Parietal lobe (tissue), 1 donor: ENCODE results near the gene EDC3. TPM values are rescaled to one million over a fixed set of nuclear protein-coding genes. Genes with fewer than 3 reads are reported as not detected.

ENCODE experiments used
- total RNA-seq: library from RNA; depleted of rRNA; stranded (reverse); fragments of >200 nt; gene quantifications from one replicate; pipeline ENCODE4 v1.2.3, GENCODE V29; 2014

EDC3 gene, protein sequence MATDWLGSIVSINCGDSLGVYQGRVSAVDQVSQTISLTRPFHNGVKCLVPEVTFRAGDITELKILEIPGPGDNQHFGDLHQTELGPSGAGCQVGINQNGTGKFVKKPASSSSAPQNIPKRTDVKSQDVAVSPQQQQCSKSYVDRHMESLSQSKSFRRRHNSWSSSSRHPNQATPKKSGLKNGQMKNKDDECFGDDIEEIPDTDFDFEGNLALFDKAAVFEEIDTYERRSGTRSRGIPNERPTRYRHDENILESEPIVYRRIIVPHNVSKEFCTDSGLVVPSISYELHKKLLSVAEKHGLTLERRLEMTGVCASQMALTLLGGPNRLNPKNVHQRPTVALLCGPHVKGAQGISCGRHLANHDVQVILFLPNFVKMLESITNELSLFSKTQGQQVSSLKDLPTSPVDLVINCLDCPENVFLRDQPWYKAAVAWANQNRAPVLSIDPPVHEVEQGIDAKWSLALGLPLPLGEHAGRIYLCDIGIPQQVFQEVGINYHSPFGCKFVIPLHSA
- 39.8 TPM for total RNA-seq

DNA sequence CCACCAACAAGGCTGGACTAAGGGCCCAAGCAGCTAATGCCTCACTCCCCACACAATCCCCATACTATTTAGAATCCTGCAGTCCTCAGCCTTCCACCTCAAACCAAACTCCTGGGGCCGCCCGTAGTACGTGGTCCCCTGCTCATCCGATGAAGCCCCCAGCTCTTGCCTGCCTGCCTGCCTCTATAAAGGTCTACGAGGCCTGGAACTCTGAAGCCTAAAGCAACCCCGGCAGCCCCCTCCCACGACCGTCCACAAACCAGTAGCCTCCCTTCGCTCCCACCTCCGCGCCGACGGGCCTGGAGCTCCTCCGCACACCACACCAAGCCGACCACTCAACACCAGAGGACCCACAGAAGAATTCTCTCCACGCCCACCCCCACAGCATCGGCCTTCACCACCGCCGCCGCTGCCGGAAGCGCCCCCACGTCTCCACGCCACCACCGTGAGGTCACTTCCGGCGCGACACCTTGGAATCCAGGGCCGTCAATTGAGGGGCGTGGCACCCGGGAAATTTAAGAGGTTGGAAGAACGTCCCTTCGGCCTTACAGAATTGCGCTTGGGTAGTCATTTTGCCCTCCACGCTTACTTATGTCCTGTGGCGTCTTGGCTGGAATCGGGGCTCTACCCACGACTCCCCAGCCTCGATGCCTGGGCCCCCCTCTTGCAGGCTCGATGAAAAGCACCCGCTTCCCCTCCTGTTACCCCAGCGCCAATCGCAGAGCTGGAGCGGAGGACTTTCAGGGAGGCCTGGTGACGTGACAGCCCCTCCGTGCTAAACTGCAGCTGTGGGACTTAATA lies at the start of gene EDC3:
Gene EDC3, minus strand, starts transcription at position 428 of the 801 bp plus-strand sequence. CDS start 20,900 bp downstream, outside the sequence.

GRCh38 chr15:74725225-74725774 lies 29.5 kb upstream of the EDC3 start, which contains the start of gene CYP1A1:
Gene CYP1A1 (minus strand): TSS chr15:74725528. CDS start chr15:74723097, 2,431 bp downstream.

DNA sequence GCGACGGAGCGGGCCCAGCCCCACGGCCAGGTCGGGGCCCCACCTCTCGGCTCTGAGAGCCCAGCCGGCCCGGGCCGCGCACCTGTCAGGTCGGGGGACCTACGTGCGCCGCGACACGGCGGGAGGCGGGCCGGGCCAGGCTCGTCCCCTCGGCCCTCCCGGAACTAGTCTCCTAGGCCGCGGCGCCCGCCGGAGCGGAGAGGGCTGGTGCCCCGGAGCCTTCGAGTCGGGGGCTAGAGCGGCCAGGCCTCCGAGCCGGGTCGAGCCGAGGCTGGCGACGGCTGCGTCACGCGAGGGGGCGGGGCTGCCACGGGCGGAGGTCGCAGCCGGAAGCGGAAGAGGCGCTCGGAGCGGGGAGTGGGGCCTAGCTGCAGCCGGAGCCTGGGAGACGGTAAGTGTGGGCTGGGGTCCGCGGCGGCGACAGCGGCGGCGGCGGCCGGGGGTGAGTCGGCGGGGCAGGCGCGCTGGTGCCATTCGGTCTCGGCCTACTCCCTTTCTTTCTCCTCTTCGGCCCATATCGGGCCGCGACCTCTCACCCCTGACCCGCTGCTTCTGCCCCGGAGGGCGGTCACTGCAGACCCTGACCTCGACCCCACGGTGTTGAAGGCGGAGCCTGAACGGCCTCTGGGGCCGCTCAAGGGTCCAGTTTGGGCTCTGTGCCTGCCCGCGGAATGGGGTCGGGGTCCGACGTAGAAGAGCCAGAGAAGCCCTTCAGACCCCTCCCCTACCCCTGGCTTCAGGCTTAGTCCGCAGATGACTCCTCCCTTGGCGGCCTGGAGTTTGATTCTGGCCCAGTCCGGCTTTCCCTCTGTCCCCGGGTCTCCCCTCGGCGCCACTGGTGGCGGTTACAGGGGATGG lies 80.1 kb downstream of the EDC3 start, which contains the start of gene CLK3:
Gene CLK3, plus strand, starts transcription at position 329 of the 858 bp plus-strand sequence. CDS start 3,361 bp downstream, outside the sequence.

Other genes starting within 250 kb of the EDC3 start
- gene UBL7, start 234.9 kb downstream of the EDC3 start, total RNA-seq: 30.4 TPM
- 18.2 TPM for gene ARID3B, start 154.8 kb downstream of the EDC3 start, total RNA-seq
- gene CLK3, start 80.2 kb downstream of the EDC3 start, total RNA-seq: 59.2 TPM
- 0.31 TPM for gene CYP1A1, start 29.5 kb upstream of the EDC3 start, total RNA-seq
- not detected for gene CYP1A2, start 52.8 kb upstream of the EDC3 start, total RNA-seq
- gene CSK, start 86.1 kb upstream of the EDC3 start, total RNA-seq: 48.2 TPM
- not detected for gene LMAN1L, start 116.8 kb upstream of the EDC3 start, total RNA-seq
- gene CPLX3, start 130.6 kb upstream of the EDC3 start, total RNA-seq: 1.6 TPM
- gene ULK3, start 147.1 kb upstream of the EDC3 start, total RNA-seq: 61.7 TPM
- gene SCAMP2, start 177.3 kb upstream of the EDC3 start, total RNA-seq: 13.1 TPM
- 52.3 TPM for gene MPI, start 194.0 kb upstream of the EDC3 start, total RNA-seq
- 89.2 TPM for gene FAM219B, start 210.8 kb upstream of the EDC3 start, total RNA-seq
- gene COX5A, start 242.0 kb upstream of the EDC3 start, total RNA-seq: 43.5 TPM